Chondrocyte (in vitro differentiated cells): ENCODE measurements around the gene PRSS38. TPM values are rescaled to one million over a fixed set of nuclear protein-coding genes. Genes with fewer than 3 reads are reported as not detected.
"Not testable (repeated sequence)": the region's sequence is repeated elsewhere in the genome, so short reads cannot be mapped to it uniquely, and the experiment has no call there.

ENCODE experiments used
- DNase-seq: peaks from one replicate; pipeline ENCODE4 v3.0.0; 2021; ENCODE audit warnings: mixed read lengths, low spot score
- H3K27ac Mint-ChIP-seq: one replicate; pipeline ENCODE4 v1.8.0; 2021; ENCODE audit warnings: mild to moderate bottlenecking, moderate library complexity, mixed read lengths; ENCODE audit not compliant: unreplicated experiment
- H3K27me3 Mint-ChIP-seq: 2 replicates; pipeline ENCODE4 v1.8.0; 2021; ENCODE audit warnings: low read depth, mixed read lengths
- H3K36me3 Mint-ChIP-seq: 2 replicates; pipeline ENCODE4 v1.8.0; 2021; ENCODE audit warnings: low read depth, mixed read lengths
- H3K4me1 Mint-ChIP-seq: 2 replicates; pipeline ENCODE4 v1.8.0; 2021; ENCODE audit warnings: low read depth, mild to moderate bottlenecking, mixed read lengths
- H3K4me3 Mint-ChIP-seq: one replicate; pipeline ENCODE4 v1.8.0; 2021; ENCODE audit warnings: mild to moderate bottlenecking, moderate library complexity, mixed read lengths; ENCODE audit not compliant: unreplicated experiment
- H3K9me3 Mint-ChIP-seq: 2 replicates; pipeline ENCODE4 v1.8.0; 2021; ENCODE audit warnings: low read depth, mixed read lengths
- total RNA-seq: library from RNA; stranded (reverse); gene quantifications from 3 replicates; pipeline ENCODE4 v1.2.1, GENCODE V29; 2021
- TF ChIP-seq, protein P1 (sequence below): fragments of 200-600 bp; sonication (generic); IDR thresholded peaks from 2 replicates; pipeline ENCODE4 v1.5.0; 2021; ENCODE audit warnings: antibody characterized with exemption, mild to moderate bottlenecking, moderate library complexity

The PRSS38 gene
- total RNA-seq, 1 donor from 2014 or later, result not detected

DNA sequence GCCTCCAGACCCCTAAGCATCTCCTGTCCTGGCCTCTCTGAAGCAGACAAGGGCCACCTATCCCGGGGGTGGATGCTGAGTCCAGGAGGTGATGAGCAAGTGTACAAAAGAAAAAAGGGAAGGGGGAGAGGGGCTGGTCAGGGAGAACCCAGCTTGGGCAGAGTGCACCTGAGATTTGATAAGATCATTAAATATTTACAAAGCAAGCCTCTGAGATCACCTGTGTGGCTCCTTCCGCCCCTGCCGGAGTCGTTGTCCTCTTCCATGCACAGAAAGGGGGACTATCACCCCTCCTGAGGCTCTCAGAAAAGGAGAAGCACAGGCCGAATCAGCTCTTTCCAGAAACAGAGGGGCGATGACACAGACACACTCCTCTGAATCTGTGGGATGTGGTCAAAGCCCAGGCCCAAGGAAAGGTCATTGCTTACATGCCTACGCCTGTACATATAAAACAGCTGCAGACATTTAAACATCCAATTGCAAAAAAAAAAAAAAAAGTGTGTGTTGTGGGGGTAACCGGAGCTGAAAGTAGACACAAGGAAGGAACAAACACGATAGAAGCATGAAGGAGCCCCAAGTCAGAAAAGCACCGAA lies 30.9 kb downstream of the PRSS38 start:
- TF ChIP-seq, protein P1, sequence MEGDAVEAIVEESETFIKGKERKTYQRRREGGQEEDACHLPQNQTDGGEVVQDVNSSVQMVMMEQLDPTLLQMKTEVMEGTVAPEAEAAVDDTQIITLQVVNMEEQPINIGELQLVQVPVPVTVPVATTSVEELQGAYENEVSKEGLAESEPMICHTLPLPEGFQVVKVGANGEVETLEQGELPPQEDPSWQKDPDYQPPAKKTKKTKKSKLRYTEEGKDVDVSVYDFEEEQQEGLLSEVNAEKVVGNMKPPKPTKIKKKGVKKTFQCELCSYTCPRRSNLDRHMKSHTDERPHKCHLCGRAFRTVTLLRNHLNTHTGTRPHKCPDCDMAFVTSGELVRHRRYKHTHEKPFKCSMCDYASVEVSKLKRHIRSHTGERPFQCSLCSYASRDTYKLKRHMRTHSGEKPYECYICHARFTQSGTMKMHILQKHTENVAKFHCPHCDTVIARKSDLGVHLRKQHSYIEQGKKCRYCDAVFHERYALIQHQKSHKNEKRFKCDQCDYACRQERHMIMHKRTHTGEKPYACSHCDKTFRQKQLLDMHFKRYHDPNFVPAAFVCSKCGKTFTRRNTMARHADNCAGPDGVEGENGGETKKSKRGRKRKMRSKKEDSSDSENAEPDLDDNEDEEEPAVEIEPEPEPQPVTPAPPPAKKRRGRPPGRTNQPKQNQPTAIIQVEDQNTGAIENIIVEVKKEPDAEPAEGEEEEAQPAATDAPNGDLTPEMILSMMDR, result no peak
- Mint-ChIP-seq H3K36me3 (peaks cover 9% of the 10 kb centered on the region), H3K27me3 (peaks cover 15% of the 10 kb centered on the region), H3K4me3 (no peak overlapping the region), H3K27ac (no peak overlapping the region), H3K9me3 (peaks cover 23% of the 10 kb centered on the region), H3K4me1 (no peaks in the 10 kb centered on the region)
- DNase-seq, result no peak

DNA sequence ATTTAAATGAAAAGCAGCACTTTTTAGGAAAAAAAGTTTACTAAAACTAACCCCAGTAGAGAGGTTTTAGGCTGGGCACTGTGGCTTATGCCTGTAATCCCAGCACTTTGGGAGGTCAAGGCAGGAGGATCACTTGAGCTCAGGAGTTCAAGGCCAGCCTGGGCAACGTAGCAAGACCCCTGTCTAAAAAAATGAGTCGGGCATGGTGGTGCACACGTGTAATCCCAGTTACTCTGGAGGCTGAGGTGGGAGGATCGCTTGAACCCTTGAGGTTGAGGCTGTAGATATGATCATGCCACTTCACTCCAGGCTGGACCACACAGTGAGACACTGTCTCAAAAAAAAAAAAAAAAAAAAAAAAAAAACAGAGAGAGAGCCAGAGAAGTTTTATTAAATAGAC lies 31.6 kb downstream of the PRSS38 start:
- not testable (repeated sequence) for DNase-seq, H3K4me1 Mint-ChIP-seq, H3K4me3 Mint-ChIP-seq, H3K36me3 Mint-ChIP-seq, H3K27ac Mint-ChIP-seq
- H3K9me3 Mint-ChIP-seq, result peaks cover 23% of the 10 kb centered on the region
- H3K27me3 Mint-ChIP-seq, result peaks cover 16% of the 10 kb centered on the region

DNA sequence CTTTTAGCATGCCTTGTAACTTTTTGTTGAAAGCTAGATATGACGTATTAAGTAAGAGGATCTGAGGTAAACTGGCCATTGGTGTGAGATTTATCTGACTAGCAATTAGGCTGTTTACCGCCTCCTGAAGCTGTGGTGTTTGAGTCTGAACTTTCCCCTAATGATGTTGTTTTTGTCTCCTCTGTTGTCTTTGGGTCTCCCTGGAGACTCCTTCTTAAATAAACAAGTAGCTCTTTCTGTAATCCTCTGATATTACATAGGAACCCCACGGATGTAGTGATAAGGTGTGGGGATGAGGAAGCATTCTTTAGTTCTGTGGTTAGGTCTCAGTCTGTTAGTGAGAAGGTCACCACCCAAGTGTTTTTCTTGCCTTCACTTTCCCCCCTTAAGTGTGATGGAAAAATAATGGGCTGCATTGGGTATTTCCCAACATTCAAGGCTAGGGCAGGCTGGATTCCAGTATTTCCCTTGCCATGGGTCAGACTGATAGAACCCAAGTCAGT lies 33.0 kb downstream of the PRSS38 start:
- TF ChIP-seq, protein P1, result no peak
- DNase-seq, result no peak
- Mint-ChIP-seq H3K4me1 (no peaks in the 10 kb centered on the region), H3K9me3 (peaks cover 23% of the 10 kb centered on the region), H3K36me3 (peaks cover 9% of the 10 kb centered on the region), H3K4me3 (no peak overlapping the region), H3K27me3 (peaks cover 24% of the 10 kb centered on the region), H3K27ac (no peak overlapping the region)

DNA sequence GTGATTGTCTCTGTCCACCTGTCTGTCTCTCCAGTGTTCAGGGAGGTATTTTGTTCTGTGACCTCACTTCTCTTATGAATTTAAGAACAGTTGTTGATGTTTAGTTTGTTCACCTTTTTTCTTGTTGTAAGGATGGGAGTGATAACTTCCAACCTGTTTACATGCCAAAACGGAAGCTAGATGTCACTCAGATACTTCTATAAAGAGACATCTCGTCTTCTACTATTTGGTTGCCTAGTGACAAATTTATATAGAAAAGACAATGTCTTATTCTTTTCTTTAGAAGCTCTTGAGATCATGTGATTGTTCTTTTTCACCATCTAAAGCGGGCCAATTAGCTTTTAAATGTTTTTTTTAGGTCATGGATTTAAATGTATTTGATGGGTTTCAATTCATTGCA lies 33.8 kb downstream of the PRSS38 start:
- peaks cover 23% of the 10 kb centered on the region for H3K9me3 Mint-ChIP-seq

DNA sequence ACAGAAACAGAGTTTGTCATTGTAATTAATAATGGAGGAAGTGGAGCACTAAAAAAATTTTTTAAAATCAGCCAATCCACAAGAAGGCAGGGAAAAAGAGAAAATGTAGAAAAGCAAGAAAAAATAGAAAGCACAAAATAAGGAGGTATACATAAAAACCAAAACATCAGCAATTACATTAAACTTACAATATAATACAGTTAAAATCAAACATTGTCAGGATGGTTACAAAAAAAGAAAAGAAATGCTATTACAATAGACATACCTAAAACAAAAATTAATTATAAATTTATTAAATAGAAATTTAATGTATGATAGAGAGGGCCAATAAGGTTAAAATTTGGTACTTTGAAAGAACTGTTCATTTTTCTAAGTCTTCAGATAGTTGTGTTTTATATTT lies 38.7 kb downstream of the PRSS38 start:
- Mint-ChIP-seq H3K4me1 (no peaks in the 10 kb centered on the region), H3K27ac (no peak overlapping the region), H3K36me3 (peaks cover 2% of the 10 kb centered on the region), H3K27me3 (peaks cover 27% of the 10 kb centered on the region), H3K4me3 (no peak overlapping the region), H3K9me3 (peaks cover 5% of the 10 kb centered on the region)
- DNase-seq, result no peak
- TF ChIP-seq, protein P1, result no peak

More for the DNA sequence above, 33.8 kb downstream of the PRSS38 start:
- no peaks in the 10 kb centered on the region for H3K4me1 Mint-ChIP-seq
- no peak overlapping the region for H3K4me3 Mint-ChIP-seq
- H3K36me3 Mint-ChIP-seq, result peaks cover 11% of the 10 kb centered on the region
- TF ChIP-seq, protein P1, result no peak
- no peak for DNase-seq
- peaks cover 31% of the 10 kb centered on the region for H3K27me3 Mint-ChIP-seq
- no peak overlapping the region for H3K27ac Mint-ChIP-seq

DNA sequence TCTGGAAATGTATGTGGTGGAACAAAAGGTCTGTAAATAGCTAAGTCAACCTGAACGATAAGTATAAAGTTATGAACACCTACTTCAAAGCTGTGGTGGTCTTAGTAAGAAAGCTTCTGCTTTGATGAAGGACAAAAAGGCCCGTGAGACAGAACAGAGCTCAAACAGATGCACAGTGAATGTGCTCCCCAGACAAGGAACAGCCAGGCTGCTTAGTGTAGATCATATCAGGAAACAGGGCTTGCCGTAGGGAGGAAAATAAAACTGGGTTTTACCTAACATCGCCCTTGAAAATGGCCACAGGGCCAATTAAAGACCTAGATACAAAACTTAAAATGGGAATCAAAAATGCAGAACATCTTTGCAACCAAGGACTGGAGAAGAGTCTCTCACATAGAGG lies 40.2 kb downstream of the PRSS38 start:
- no peak for DNase-seq
- no peaks in the 10 kb centered on the region for H3K9me3 Mint-ChIP-seq
- peaks cover 4% of the 10 kb centered on the region for H3K36me3 Mint-ChIP-seq
- TF ChIP-seq, protein P1, result no peak
- H3K4me1 Mint-ChIP-seq, result no peaks in the 10 kb centered on the region
- peaks cover 21% of the 10 kb centered on the region for H3K27me3 Mint-ChIP-seq
- no peak overlapping the region for H3K27ac Mint-ChIP-seq
- no peak overlapping the region for H3K4me3 Mint-ChIP-seq
